HepG2 (cell line): ENCODE results near the gene KCNQ2. TPM values are rescaled to one million over a fixed set of nuclear protein-coding genes. Genes with fewer than 3 reads are reported as not detected.
A peak's percentile ranks its signal among the peaks of the same experiment; 100 is the strongest.

Experiments
- ATAC-seq: fragments of 200-7000 bp; cut with Tn5 transposase; 3 replicates; pipeline ENCODE4 v1.9.1; 2020; ENCODE audit warnings: mild to moderate bottlenecking, moderate library complexity
- BruUV-seq: library from RNA; stranded (reverse); fragments of 400-500 nt; replicated peaks from 2 replicates; lab custom pipeline; 2021; lab: Mats Ljungman, UMichigan
- CTCF ChIA-PET: fragments of 300-600 bp; formaldehyde crosslinking; extraction: SDS; loops from one replicate; lab custom pipeline; 2021; ENCODE audit warnings: low total read pairs, inconsistent platforms, low intra/inter-chr PET ratio; lab: Yijun Ruan, JAX
- POLR2A ChIA-PET: fragments of 350-600 bp; sonication (Branson Sonifier 250); formaldehyde crosslinking; loops from one replicate; lab custom pipeline; 2020; ENCODE audit warnings: antibody characterized with exemption, inconsistent platforms; lab: Yijun Ruan, JAX
- DNase-seq: peaks from one replicate; pipeline ENCODE4 v3.0.0-alpha.2; 2015; ENCODE audit warnings: low spot score
- FAIRE-seq: peaks from 3 replicates; lab custom pipeline; 2011; peaks lifted over from hg19 to GRCh38; lab: Jason Lieb, UNC
- H2AFZ ChIP-seq: one replicate; pipeline ENCODE4 v1.6.1; 2011; ENCODE audit warnings: low read length, inconsistent platforms
- H3K27ac ChIP-seq: fragments of 300-600 bp; 3 replicates; pipeline ENCODE4 v1.8.0; 2011; ENCODE audit warnings: mixed run types, mild to moderate bottlenecking, mixed read lengths, low read length, inconsistent platforms; ENCODE audit not compliant: insufficient read depth; ENCODE audit errors: extremely low read length
- H3K27me3 ChIP-seq, 2 experiments: fragments of 200-600 bp in 1 of 2; 2 replicates in 1 of 2; 3 replicates in 1 of 2; pipeline versions ENCODE4 v1.6.0 to v1.8.0; 2011; ENCODE audit warnings: low read length in 2 of 2, mild to moderate bottlenecking in 2 of 2, moderate library complexity in 2 of 2, inconsistent platforms in 1 of 2; ENCODE audit not compliant: insufficient read depth in 2 of 2, control insufficient read depth in 1 of 2
- H3K36me3 ChIP-seq, 2 experiments: fragments of 200-600 bp in 1 of 2; replicated peaks in 1 of 2; 2 replicates in 1 of 2; 3 replicates in 1 of 2; pipeline versions ENCODE4 v1.5.1 to v1.8.0; 2011; ENCODE audit warnings: low read length in 2 of 2, inconsistent platforms in 1 of 2; ENCODE audit not compliant: insufficient read depth in 2 of 2, control insufficient read depth in 1 of 2
- H3K4me1 ChIP-seq: 2 replicates; pipeline ENCODE4 v1.5.1; 2012; ENCODE audit warnings: low read length, inconsistent platforms; ENCODE audit not compliant: insufficient read depth
- H3K4me2 ChIP-seq: 2 replicates; pipeline ENCODE4 v1.6.0; 2011; ENCODE audit warnings: low read depth, low read length, inconsistent platforms
- H3K4me3 ChIP-seq, 3 experiments: fragments of 200-600 bp in 1 of 3; sonication (generic), shearing (Covaris generic) in 1 of 3; replicated peaks in 1 of 3; 2 replicates each; pipeline ENCODE4 v1.5.1; 2011 to 2016; ENCODE audit warnings: low read length in 3 of 3, inconsistent platforms in 2 of 3, low read depth in 2 of 3, mild to moderate bottlenecking in 2 of 3, control low read depth in 1 of 3, mixed read lengths in 1 of 3; ENCODE audit not compliant: insufficient read depth in 1 of 3
- H3K79me2 ChIP-seq: one replicate; pipeline ENCODE4 v1.6.1; 2011; ENCODE audit warnings: low read length, inconsistent platforms; ENCODE audit not compliant: insufficient read depth
- H3K9ac ChIP-seq: 2 replicates; pipeline ENCODE4 v1.6.0; 2011; ENCODE audit warnings: mild to moderate bottlenecking, low read depth, low read length, inconsistent platforms; ENCODE audit not compliant: insufficient read depth
- H3K9me3 ChIP-seq: 2 replicates; pipeline ENCODE4 v1.5.1; 2012; ENCODE audit warnings: mild to moderate bottlenecking, low read length
- H4K20me1 ChIP-seq: 2 replicates; pipeline ENCODE4 v1.6.0; 2011; ENCODE audit warnings: inconsistent platforms, mild to moderate bottlenecking, low read length, moderate library complexity; ENCODE audit not compliant: insufficient read depth
- AKNA ChIP-seq: sonication (generic); formaldehyde crosslinking; IDR thresholded peaks from 2 replicates; pipeline ENCODE4 v1.4.0; 2020; ENCODE audit warnings: missing genetic modification reagents, borderline replicate concordance
- CENPT ChIP-seq: sonication (generic); formaldehyde crosslinking; IDR thresholded peaks from 2 replicates; pipeline ENCODE4 v1.8.0; 2022; ENCODE audit warnings: low read depth, mild to moderate bottlenecking, moderate library complexity, missing genetic modification reagents
- EED ChIP-seq: sonication (generic); formaldehyde crosslinking; IDR thresholded peaks from 2 replicates; pipeline ENCODE4 v1.5.0; 2020; ENCODE audit warnings: mild to moderate bottlenecking, missing genetic modification reagents
- KDM5A ChIP-seq: fragments of 200-600 bp; sonication (generic); IDR thresholded peaks from 2 replicates; pipeline ENCODE4 v1.7.0; 2018; ENCODE audit warnings: antibody characterized with exemption, mild to moderate bottlenecking, low read length, borderline replicate concordance
- KLF15 ChIP-seq: sonication (generic); formaldehyde crosslinking; IDR thresholded peaks from 2 replicates; pipeline ENCODE4 v1.8.1; 2023; ENCODE audit warnings: borderline replicate concordance, mild to moderate bottlenecking, inconsistent platforms, missing genetic modification reagents, mixed read lengths
- MNT ChIP-seq: fragments of 450-650 bp; IDR thresholded peaks from 2 replicates; pipeline ENCODE4 v1.6.1; 2016
- XRCC5 ChIP-seq: fragments of 200-400 bp; formaldehyde crosslinking; optimal IDR thresholded peaks from 2 replicates; pipeline ENCODE3; 2017; ENCODE audit warnings: mild to moderate bottlenecking, low read length
- ZBTB34 ChIP-seq: sonication (generic); formaldehyde crosslinking; IDR thresholded peaks from 2 replicates; pipeline ENCODE4 v1.8.0; 2022; ENCODE audit warnings: mild to moderate bottlenecking, missing genetic modification reagents
- ZNF124 ChIP-seq: sonication (generic); formaldehyde crosslinking; IDR thresholded peaks from 2 replicates; pipeline ENCODE4 v1.4.0; 2020; ENCODE audit warnings: missing genetic modification reagents
- ZSCAN12 ChIP-seq: sonication (generic); formaldehyde crosslinking; IDR thresholded peaks from 2 replicates; pipeline ENCODE4 v1.9.0; 2021; ENCODE audit warnings: mild to moderate bottlenecking, missing genetic modification reagents
- WGBS: methylation state at CpG from one replicate; pipeline ENCODE4 v1.1.6; 2017; ENCODE audit warnings: low lambda C conversion rate; 5-methylcytosine and 5-hydroxymethylcytosine counted together
- in situ Hi-C: cut with HindIII; loops from 2 replicates; pipeline ENCODE4 v1.10.0; 2017; ENCODE audit warnings: low pct_unique_long_range_greater_than_20kb; ENCODE audit not compliant: extremely low pct_ligation_motif_present
- intact Hi-C: fragments of 100-400 bp; cut with micrococcal nuclease; formaldehyde crosslinking; loops from one replicate; pipeline ENCODE4 v1.10.0; 2022; ENCODE audit not compliant: unreplicated experiment
- polyA plus RNA-seq, 8 experiments: library from polyadenylated mRNA; depleted of rRNA in 3 of 8; stranded (reverse) in 7 of 8; unstranded in 1 of 8; fragments of >200 nt; fragmentation: Illumina TruSeq in 4 of 8; extraction: Trizol in 4 of 8; gene quantifications; 2 replicates each; pipeline versions ENCODE4 v1.2.1 to v1.2.3, GENCODE V29; 2011 to 2016; ENCODE audit warnings: low read depth in 4 of 8, missing spikeins in 1 of 8, mixed read lengths in 1 of 8; ENCODE audit not compliant: insufficient read depth in 1 of 8
- total RNA-seq, 5 experiments: library from RNA; depleted of rRNA; stranded (reverse); fragments of >200 nt; fragmentation: Illumina TruSeq; extraction: Trizol; gene quantifications; 2 replicates each; pipeline ENCODE4 v1.2.3, GENCODE V29; 2016; ENCODE audit warnings: low read depth in 1 of 5

KCNQ2 gene
- total and polyA plus RNA-seq, 2 of the 13 experiments (the other 11 are each of a cell fraction or from before 2014, with no cell fraction given): not detected

- H3K36me3 ChIP-seq: no peaks in the 10 kb centered on the region
- no peaks in the 10 kb centered on the region for H3K79me2 ChIP-seq
- TF ChIP-seq KDM5A (no peak), CENPT (CRISPR knock-in tag) (0 out of 2 replicates have a peak, but pooled peaks have one; percentile 19), MNT (peak; percentile 97)
- H3K9ac ChIP-seq: no peak overlapping the region
- peaks cover 29% of the 10 kb centered on the region for H3K9me3 ChIP-seq
- BruUV-seq: no TSS peak
- ChIA-PET CTCF (no interaction called here), POLR2A (no interaction called here)
- peaks cover 11 to 26% of the 10 kb centered on the region in 2 experiments; a peak in 4 of 5 replicates for H3K27me3 ChIP-seq
- no peak overlapping the region for H2AFZ ChIP-seq
- no peak overlapping the region for H3K27ac ChIP-seq
- FAIRE-seq: no peak
- H3K4me3 ChIP-seq: no peak overlapping the region
- DNase-seq: no peak
- H3K4me2 ChIP-seq: no peak overlapping the region
- no peaks in the 10 kb centered on the region for H3K4me1 ChIP-seq
- in situ Hi-C loops: no loop called here
- ATAC-seq: no peak
- intact Hi-C loops: loop anchor here (5.0 kb wide), 1 partner anchor 90 kb away; no protein-coding TSS in a partner anchor
- no peaks in the 10 kb centered on the region; the same call in 1 of the 2 replicates for H4K20me1 ChIP-seq
- 66% methylated on average over 13 of the region's 13 CpGs for WGBS
Observed at GRCh38 chr20:63387393-63387792, 85.1 kb downstream of the KCNQ2 start.

GRCh38 chr20:63386491-63386890, 86.0 kb downstream of the KCNQ2 start:
- in situ Hi-C loops: no loop called here
- Histone ChIP-seq H3K27me3 (peaks cover 9 to 28% of the 10 kb centered on the region in 2 experiments; a peak in 4 of 5 replicates), H3K36me3 (no peaks in the 10 kb centered on the region), H4K20me1 (peaks cover 8% of the 10 kb centered on the region; the same call in 1 of the 2 replicates), H3K4me3 (no peak overlapping the region), H3K27ac (no peak overlapping the region), H3K4me1 (no peaks in the 10 kb centered on the region), H3K9me3 (peaks cover 29% of the 10 kb centered on the region), H3K79me2 (no peaks in the 10 kb centered on the region), H3K9ac (no peak overlapping the region), H3K4me2 (no peak overlapping the region), H2AFZ (no peak overlapping the region)
- no peak for FAIRE-seq
- POLR2A ChIA-PET: no interaction called here
- ATAC-seq: no peak
- no TSS peak for BruUV-seq
- no peak for DNase-seq
- CTCF ChIA-PET: no interaction called here
- 60% methylated on average over 18 of the region's 18 CpGs for WGBS
- intact Hi-C loops: loop anchor here (5.0 kb wide), 1 partner anchor 89 kb away; no protein-coding TSS in a partner anchor
- TF ChIP-seq ZNF124 (CRISPR knock-in tag): no peak
- TF ChIP-seq XRCC5: no peak
- no peak for TF ChIP-seq ZSCAN12 (CRISPR knock-in tag)
- no peak for TF ChIP-seq ZBTB34 (CRISPR knock-in tag)
- TF ChIP-seq AKNA (CRISPR knock-in tag): no peak
- TF ChIP-seq KLF15 (CRISPR knock-in tag): no peak
- no peak for TF ChIP-seq EED (CRISPR knock-in tag)
